IPS-20b (cell line): ENCODE data around the gene PHEX.

ENCODE experiments used
- H3K27ac ChIP-seq: one replicate; pipeline ENCODE4 v1.5.1; 2013; ENCODE audit warnings: low read length
- H3K27me3 ChIP-seq: 2 replicates; pipeline ENCODE4 v1.6.1; 2013; ENCODE audit warnings: mild to moderate bottlenecking, low read length, inconsistent platforms; ENCODE audit not compliant: insufficient read depth
- H3K36me3 ChIP-seq: 2 replicates; pipeline ENCODE4 v1.6.1; 2013; ENCODE audit warnings: low read depth, mild to moderate bottlenecking, inconsistent platforms, low read length, moderate library complexity; ENCODE audit not compliant: insufficient read depth
- H3K4me1 ChIP-seq: 2 replicates; pipeline ENCODE4 v1.6.1; 2013; ENCODE audit warnings: mild to moderate bottlenecking, control low read depth, inconsistent platforms, low read length, moderate library complexity; ENCODE audit not compliant: insufficient read depth
- H3K4me3 ChIP-seq: 2 replicates; pipeline ENCODE4 v1.5.1; 2013; ENCODE audit warnings: mild to moderate bottlenecking, low read length, inconsistent platforms
- H3K9ac ChIP-seq: 2 replicates; pipeline ENCODE4 v1.6.1; 2013; ENCODE audit warnings: low read depth, mild to moderate bottlenecking, inconsistent platforms, low read length, moderate library complexity
- H3K9me3 ChIP-seq: 2 replicates; pipeline ENCODE4 v1.6.1; 2013; ENCODE audit warnings: mild to moderate bottlenecking, low read depth, low read length, inconsistent platforms; ENCODE audit not compliant: insufficient read depth

The PHEX gene

DNA sequence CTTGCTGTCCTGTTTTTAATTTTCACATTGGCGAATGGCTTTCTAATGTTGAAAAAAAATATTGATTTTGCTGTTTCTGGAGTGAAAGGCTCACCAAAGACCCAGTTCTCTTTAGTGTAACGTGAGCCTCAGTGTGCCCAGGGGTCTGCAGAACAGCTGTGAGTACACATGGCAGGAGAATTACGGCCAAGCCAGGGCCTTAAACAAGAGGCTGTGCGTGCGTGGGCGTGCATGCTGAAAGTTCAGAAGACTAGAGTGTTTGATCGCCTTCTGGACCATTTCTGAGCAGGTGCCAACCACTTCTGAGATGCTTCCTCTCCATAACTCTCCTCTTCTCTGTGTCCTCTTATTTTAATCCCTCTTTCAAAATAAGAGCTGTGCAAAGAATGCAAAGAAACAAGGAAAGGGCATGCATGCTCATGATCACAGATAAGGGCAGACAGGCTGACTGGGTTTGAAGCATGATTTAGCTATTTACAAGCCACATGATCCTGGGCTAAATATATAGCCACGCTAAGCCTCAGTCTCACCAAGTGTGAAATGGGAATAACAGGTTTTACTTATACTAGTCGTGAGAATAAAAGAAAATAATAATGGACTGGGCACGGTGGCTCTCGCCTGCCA, 9.9 kb downstream of the PHEX start:
- H3K27me3 ChIP-seq = no peaks in the 10 kb centered on the region
- no peaks in the 10 kb centered on the region for H3K36me3 ChIP-seq
- H3K9ac ChIP-seq = no peak overlapping the region
- no peaks in the 10 kb centered on the region for H3K9me3 ChIP-seq
- H3K27ac ChIP-seq = no peak overlapping the region
- H3K4me1 ChIP-seq = peaks cover 9% of the 10 kb centered on the region; the same call in 1 of the 2 replicates
- H3K4me3 ChIP-seq = no peak overlapping the region

DNA sequence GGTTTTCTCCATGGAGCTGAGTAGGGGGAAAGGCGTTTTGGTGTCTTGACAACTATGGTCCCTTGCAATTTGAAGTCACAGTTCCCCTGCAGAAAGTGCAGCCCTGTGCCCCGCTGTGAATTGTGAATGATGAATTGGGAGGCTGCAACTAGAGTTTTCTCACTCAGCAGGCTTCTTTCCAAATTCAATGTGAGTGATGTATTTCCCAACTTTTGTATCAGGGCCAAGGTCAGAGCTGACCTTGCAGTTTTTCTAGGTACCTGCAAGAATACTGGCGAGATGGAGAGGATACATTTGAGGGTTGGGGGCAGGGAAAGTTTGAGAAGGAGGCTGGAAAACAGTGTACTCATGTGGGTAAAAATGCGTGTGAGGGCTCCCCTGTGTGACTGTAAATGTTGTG, 11.7 kb downstream of the PHEX start:
- no peaks in the 10 kb centered on the region for H3K27me3 ChIP-seq
- no peaks in the 10 kb centered on the region for H3K36me3 ChIP-seq
- peaks cover 9% of the 10 kb centered on the region; the same call in 1 of the 2 replicates for H3K4me1 ChIP-seq
- H3K9ac ChIP-seq = 0 out of 2 replicates have a peak overlapping the region, but pooled peaks have one; percentile 6
- H3K4me3 ChIP-seq = peak overlapping the region; percentile 21; the same call in 1 of the 2 replicates
- H3K27ac ChIP-seq = no peak overlapping the region
- no peaks in the 10 kb centered on the region for H3K9me3 ChIP-seq

DNA sequence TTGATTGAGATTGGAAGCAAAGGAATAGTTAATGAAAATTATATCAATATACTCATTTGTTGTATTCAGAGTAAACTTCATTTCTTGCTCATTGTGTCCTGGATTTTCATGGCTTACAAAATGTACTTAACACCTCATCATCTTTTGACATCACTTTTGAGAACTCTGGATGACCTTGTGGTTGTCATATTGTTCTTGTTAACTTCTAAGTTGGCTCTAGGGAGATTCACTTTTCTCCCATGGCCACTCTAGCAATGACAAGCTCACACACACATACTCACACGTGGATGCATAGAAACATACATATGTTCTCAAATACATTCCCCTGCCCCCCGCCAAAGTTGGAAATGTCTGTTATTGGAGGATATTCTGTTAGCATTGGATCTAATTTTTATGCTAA, 15.3 kb downstream of the PHEX start:
- Histone ChIP-seq H3K27ac (no peak overlapping the region), H3K4me3 (no peak overlapping the region), H3K4me1 (peaks cover 9% of the 10 kb centered on the region; the same call in 1 of the 2 replicates), H3K27me3 (no peaks in the 10 kb centered on the region), H3K36me3 (no peaks in the 10 kb centered on the region), H3K9me3 (no peaks in the 10 kb centered on the region), H3K9ac (no peak overlapping the region)

DNA sequence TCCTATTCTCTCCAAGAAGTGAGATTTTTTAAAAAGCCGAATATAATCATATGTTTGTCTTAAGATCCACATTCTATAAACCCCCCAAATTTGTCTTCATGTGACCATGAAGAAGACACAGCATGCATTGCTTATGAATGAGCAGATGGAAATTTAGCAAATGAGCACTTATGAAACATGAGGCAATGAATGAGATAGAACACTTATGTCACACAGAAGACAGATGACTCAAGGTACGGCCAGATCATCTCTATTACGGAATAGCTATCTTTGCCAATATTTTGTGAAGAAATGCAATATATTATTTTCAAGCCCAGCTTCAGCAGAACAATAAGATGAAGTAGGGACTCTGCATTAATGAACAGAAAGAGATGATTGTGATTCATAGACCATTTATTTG, 21.4 kb downstream of the PHEX start:
- Histone ChIP-seq H3K9ac (no peak overlapping the region), H3K4me1 (no peaks in the 10 kb centered on the region), H3K27ac (no peak overlapping the region), H3K36me3 (no peaks in the 10 kb centered on the region), H3K4me3 (no peak overlapping the region), H3K27me3 (no peaks in the 10 kb centered on the region), H3K9me3 (no peaks in the 10 kb centered on the region)

DNA sequence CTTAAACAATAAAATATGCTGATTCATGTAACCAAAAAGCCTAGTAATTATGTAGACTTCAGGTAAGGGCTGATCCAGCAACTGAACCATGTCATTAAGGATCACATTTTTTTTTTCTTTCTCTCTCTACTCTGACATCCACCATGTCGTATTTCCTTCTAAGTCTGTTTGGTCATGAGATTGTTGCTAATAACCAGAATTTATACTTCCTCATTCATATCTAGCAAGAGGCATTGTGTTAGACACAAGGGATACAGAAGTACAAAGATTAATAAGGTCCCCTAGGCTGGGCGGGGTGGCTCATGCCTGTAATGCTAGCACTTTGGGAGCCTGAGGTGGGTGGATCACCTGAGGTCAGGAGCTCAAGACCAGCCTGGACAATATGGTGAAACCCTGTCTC, 24.1 kb downstream of the PHEX start:
- H3K27ac ChIP-seq = no peak overlapping the region
- H3K4me1 ChIP-seq = no peaks in the 10 kb centered on the region
- no peaks in the 10 kb centered on the region for H3K36me3 ChIP-seq
- no peak overlapping the region for H3K9ac ChIP-seq
- no peaks in the 10 kb centered on the region for H3K27me3 ChIP-seq
- no peak overlapping the region for H3K4me3 ChIP-seq
- no peaks in the 10 kb centered on the region for H3K9me3 ChIP-seq

DNA sequence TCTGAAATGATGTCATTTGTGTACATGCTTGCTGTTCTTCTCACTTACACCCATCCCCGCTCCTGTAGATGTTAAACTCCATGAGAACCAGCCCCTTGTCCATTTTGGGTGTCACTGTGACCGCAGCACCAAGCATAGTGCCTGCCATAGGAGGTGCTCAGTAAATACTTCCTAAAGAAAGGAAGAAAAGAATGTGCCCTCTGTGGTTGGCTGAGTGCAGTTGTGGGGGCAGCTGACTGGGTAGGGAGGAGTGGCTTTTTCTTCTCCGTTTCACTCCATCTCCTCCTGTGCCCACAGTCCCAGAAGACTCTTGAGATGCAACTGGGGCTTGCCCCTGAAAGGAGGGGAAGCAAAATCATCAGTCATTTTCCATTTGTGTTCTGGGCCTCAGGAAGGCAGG, 25.5 kb downstream of the PHEX start:
- H3K9me3 ChIP-seq = no peaks in the 10 kb centered on the region
- no peak overlapping the region for H3K27ac ChIP-seq
- no peaks in the 10 kb centered on the region for H3K27me3 ChIP-seq
- H3K4me3 ChIP-seq = no peak overlapping the region
- H3K9ac ChIP-seq = no peak overlapping the region
- H3K4me1 ChIP-seq = no peaks in the 10 kb centered on the region
- no peaks in the 10 kb centered on the region for H3K36me3 ChIP-seq

DNA sequence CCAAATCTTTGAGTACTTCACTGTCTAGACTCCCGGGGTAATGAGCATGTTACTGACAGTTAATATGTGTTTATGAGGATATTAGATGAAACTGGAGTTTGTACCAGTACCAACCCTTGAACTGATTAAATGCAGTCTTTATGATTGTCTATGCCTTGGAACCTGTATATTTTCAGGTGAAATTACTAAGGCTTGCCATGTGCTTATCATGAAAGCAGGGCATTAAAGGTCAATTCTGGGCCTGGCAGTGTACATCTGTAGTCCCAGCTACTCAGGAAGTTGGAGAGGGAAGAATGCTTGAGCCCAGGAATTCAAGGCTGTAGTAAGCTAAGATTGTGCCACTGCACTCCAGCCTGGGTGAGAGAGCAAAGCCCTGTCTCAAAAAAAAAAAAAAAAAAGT, 27.6 kb downstream of the PHEX start:
- Histone ChIP-seq H3K27ac (no peak overlapping the region), H3K27me3 (no peaks in the 10 kb centered on the region), H3K4me1 (no peaks in the 10 kb centered on the region), H3K9me3 (no peaks in the 10 kb centered on the region), H3K4me3 (no peak overlapping the region), H3K36me3 (no peaks in the 10 kb centered on the region), H3K9ac (no peak overlapping the region)

DNA sequence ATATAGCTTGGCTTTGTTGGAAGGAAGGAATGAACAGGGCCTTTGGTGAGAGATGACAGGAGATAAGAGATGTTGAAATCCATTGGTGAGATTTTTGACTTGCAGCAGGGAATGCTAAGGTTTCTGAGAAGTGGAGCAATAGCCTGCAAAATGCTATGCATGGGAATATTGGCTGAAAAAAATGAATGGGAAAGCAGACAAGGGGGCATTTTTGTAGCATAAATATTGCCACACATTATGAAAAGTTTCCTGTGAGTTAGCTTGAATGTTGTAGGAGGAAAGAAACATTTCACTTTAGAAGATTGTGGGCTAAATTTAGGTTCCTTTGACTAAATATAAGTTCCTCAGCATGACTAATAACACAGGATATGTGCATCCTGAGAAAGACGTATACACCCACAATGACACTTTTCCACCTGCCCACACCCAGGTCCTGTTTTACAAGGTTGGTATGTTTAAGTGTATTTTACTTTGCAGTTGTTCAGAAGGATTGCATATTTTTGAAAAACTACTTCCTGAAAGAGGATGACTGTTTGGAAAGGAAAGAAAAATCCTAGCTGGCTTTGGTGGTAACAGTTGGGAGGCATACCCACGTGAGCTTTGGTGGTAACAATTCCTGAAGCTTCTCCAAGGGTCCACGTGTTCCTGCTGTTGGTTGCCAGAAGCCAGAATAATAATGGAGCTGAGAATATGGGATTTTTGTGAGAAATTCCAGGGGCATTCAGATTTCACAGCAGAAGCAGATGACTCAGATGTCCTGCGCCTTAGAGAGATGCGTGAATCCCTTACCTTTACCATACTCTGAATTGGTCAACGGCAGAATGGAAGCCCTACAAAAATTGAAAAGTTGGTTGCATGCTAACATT, 28.5 kb downstream of the PHEX start:
- Histone ChIP-seq H3K9ac (no peak overlapping the region), H3K36me3 (no peaks in the 10 kb centered on the region), H3K4me3 (no peak overlapping the region), H3K4me1 (no peaks in the 10 kb centered on the region), H3K27me3 (no peaks in the 10 kb centered on the region), H3K27ac (no peak overlapping the region), H3K9me3 (no peaks in the 10 kb centered on the region)

DNA sequence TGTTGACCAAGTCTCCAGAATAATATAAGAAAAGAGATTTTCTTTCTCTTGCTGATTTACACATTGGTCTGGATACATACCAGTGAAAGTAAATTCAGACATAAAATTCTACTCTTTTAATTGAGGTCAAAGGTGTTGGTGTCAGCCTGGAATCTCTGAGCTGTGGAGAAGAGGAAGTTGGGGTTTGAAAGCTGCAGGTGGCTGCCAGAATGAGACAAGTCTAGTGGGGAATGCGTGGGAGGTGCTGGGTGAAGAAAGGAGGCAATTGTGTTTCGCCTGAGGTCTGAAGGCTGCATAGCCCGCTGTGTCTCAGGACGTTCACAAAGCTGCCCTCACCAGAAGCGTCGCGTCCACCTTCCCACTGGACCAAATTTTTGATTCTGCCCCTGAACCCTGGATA, 31.2 kb downstream of the PHEX start:
- H3K27ac ChIP-seq = no peak overlapping the region

DNA sequence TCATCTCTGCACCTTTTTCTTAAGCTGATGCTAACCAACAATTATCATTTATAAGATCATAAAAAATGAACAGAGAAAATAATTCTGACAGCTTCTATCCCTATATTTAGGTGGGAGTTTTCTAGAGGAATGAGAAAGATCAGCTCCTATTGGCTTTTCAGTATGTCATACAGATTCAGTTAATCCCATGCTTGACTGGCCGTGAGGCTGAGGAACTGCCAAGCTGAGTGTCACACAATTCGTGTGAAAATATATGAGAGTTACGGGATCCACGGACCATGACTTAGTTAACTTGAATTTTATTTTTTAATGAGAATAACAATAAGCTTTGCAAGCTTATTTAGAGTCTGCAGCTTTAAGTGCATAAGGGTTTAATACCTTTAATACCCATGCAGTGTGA, 37.5 kb downstream of the PHEX start:
- Histone ChIP-seq H3K27me3 (no peaks in the 10 kb centered on the region), H3K4me1 (no peaks in the 10 kb centered on the region), H3K27ac (no peak overlapping the region), H3K9me3 (no peaks in the 10 kb centered on the region), H3K9ac (no peak overlapping the region), H3K36me3 (no peaks in the 10 kb centered on the region), H3K4me3 (no peak overlapping the region)

More for the DNA sequence above, 31.2 kb downstream of the PHEX start:
- Histone ChIP-seq H3K9ac (no peak overlapping the region), H3K27me3 (no peaks in the 10 kb centered on the region), H3K4me1 (no peaks in the 10 kb centered on the region), H3K36me3 (no peaks in the 10 kb centered on the region), H3K4me3 (no peak overlapping the region), H3K9me3 (no peaks in the 10 kb centered on the region)

DNA sequence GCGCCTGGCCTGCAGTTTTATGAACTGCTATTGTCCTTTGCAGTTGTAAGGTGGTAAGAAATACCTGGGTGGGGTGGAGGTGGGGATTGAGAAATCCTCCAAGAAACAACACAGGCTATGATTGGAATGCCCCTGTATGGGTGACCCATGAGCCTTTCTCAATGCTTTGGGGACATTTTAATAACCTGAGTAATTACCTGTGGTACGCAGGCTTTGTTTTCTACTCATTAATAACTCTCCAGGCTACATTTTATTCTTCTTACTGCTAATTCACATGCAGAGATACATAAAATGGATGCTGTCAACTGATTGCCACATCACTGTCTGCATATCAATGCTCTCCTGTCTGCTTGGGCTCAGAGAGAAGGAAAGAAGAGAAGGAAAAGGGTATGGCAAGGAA, 41.8 kb downstream of the PHEX start:
- H3K27me3 ChIP-seq = no peaks in the 10 kb centered on the region
- no peaks in the 10 kb centered on the region for H3K36me3 ChIP-seq
- no peak overlapping the region for H3K27ac ChIP-seq
- peaks cover 4% of the 10 kb centered on the region; the same call in 1 of the 2 replicates for H3K4me1 ChIP-seq
- H3K4me3 ChIP-seq = no peak overlapping the region
- H3K9me3 ChIP-seq = no peaks in the 10 kb centered on the region
- no peak overlapping the region for H3K9ac ChIP-seq

DNA sequence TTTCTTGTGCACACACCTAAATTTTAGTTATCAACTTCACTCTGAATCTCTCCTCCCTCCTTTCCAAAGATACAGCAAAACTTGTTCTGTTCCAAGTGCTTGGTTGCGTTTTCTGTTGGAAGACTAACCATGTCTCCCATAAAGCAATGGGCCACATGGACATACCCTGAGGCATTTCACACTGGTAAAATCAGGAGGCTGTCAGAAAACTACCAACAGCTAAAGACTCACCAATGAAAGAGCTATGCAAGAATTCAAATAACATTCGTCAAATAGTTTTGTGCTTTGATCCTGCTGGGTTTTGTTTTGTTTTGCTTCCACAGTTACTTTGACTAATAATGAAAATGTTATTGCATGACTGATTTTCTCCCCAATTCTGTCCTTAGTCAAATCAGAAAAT, 46.0 kb downstream of the PHEX start:
- no peaks in the 10 kb centered on the region for H3K9me3 ChIP-seq
- no peak overlapping the region for H3K4me3 ChIP-seq
- H3K27me3 ChIP-seq = no peaks in the 10 kb centered on the region
- H3K4me1 ChIP-seq = peaks cover 4% of the 10 kb centered on the region; the same call in 1 of the 2 replicates
- no peak overlapping the region for H3K27ac ChIP-seq
- H3K36me3 ChIP-seq = no peaks in the 10 kb centered on the region
- H3K9ac ChIP-seq = no peak overlapping the region
